Fibroblast of skin of right quadriceps (primary cell): ENCODE measurements around the gene RFC3.

ENCODE experiments used
- DNase-seq: peaks from one replicate; pipeline ENCODE4 v3.0.0-alpha.2; 2013

The RFC3 gene

DNA sequence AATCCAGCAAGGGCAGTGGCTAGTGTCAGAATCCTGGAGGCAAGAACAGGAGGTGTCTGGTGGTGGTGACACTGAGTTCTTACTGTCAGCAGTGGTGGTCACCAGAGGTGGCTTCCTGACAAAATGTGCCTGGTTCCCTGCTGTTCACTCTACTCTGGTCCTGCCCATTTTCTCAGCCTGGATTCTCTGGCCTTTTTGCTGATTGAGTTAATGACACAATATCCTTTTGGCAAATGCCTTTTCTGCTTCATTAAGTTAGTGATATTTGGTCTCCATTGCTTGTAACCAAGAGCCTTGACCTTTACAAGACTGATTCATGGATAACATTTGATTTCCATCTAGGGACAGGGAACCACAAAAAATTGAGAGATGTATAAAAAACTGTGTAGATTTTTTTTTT, 51.1 kb downstream of the RFC3 start:
- no peak for DNase-seq

DNA sequence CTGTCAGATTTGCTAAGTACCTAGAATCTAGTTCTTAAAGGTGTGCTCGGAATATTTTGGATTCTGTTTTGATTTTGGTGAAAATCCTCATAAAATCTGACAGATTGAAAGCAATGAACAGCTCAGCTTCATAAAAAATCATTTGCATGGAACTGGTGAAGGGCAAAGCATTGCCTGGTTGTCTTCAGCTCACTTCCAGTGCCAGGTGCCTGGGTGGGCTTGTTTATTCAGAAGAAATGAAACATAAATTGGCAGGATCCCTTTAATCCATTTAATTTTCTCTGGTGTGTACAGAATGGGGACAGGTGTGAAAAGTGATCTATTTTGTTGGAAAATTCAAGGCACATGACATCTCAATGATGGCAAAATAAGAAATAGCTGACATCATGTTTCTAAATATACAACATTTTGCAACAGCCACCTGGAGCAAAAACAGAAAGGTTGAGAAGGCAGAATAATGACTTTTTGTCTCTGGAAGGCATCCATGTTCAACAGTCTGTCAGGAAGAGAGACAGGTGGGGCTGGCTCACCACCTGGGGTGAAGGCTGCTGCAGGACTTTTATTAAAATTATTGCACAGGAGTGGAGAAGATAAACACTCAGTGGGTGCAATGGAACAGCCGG, 52.2 kb downstream of the RFC3 start:
- DNase-seq = no peak

DNA sequence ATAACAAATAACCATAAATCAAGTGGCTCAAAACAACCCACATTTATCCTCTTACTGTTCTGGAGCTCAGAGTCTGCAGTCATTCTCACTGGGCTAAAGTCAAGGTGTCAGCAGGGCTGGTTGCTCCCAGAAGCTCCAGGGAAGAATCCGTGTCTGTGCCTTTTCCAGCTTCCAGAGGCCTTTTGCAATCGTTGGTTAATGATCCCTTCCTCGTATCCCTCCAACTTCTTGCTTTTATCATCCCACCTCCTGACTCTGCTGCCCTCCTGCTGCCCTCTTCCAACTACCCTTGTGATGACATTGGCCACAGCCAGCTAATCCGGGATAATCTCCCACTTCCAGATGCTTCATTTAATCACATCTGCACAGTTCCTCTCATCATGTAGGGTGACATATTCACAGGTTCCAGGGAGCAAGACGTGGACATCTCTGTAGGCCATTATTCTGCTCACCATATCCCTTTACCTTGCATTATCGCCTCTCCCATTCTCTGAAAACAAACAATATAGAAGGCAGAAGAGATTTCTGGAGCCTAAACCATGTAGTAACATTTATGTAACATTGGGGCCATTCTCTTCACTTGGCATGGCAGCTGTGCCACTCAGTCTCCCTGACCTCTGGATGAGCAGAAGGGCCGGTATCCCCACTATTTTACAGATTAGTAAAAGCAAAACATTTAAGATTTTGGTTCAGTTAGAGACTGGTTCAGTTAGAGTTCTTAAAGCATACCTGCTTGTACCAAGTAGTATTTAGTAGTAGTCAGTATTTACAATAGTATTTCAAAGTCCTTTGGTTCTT, 53.5 kb downstream of the RFC3 start:
- no peak for DNase-seq

DNA sequence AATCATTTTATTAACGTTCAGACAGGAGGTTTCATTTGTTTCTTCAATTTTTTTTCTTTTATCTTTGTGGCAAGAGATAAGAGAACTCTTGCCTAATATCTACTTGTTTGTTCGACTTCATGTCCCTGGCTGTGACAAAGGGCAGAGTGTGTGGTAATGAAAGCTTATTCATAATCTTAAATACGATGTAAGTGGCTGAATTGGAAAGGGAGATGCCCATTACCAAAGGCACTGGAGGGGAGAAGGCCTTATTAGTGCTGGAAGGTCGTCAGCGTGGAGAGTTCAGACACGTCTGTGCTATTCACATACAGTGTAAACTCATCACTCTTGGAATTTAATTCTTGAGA, 54.0 kb downstream of the RFC3 start:
- DNase-seq = no peak

- no peak for DNase-seq
Observed at GRCh38 chr13:33873251-33873908, 55.4 kb downstream of the RFC3 start.

- DNase-seq = no peak
Observed at GRCh38 chr13:33874871-33875270, 56.9 kb downstream of the RFC3 start.

- DNase-seq = no peak
Observed at GRCh38 chr13:33875618-33876401, 57.9 kb downstream of the RFC3 start.

GRCh38 chr13:33876716-33877394, 58.9 kb downstream of the RFC3 start:
- DNase-seq = no peak

- no peak for DNase-seq
Observed at GRCh38 chr13:33879118-33879517, 61.2 kb downstream of the RFC3 start.

DNA sequence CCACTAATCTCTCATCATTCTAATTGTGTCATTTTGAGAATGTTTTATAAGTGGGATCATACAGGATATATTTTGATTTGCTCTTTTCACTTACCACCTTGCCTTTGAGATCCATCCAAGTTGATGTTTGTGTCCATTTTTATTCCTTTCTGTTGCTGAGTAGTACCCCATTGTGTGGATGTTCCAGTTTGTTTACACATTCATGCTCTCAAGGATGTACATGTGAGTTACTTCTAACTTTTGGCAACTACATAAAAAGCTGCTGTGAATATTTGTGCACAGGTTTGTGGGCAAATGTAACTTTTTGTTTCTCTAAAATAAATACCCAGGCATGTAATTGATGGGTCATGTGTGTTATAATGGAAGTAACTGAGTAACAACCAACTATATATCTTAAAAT, 64.9 kb downstream of the RFC3 start:
- no peak for DNase-seq

- DNase-seq = no peak
Observed at GRCh38 chr13:33884531-33885220, 66.7 kb downstream of the RFC3 start.
